H9 (cell line): ENCODE data around the gene CCSER1. TPM values are rescaled to one million over a fixed set of nuclear protein-coding genes. Genes with fewer than 3 reads are reported as not detected.

Experiments
- DNase-seq: peaks from one replicate; pipeline ENCODE4 v3.0.0-alpha.2; 2017
- H2AFZ ChIP-seq: one replicate; pipeline ENCODE4 v1.6.1; 2013; ENCODE audit warnings: mild to moderate bottlenecking, low read length, control low read depth, moderate library complexity
- H2AK5ac ChIP-seq: 2 replicates; pipeline ENCODE4 v1.6.1; 2013; ENCODE audit warnings: low read length, control low read depth, mixed read lengths; ENCODE audit not compliant: insufficient read length
- H2BK120ac ChIP-seq: one replicate; pipeline ENCODE4 v1.6.1; 2013; ENCODE audit warnings: low read depth, mild to moderate bottlenecking, low read length, control low read depth, inconsistent platforms; ENCODE audit not compliant: poor library complexity, severe bottlenecking
- H2BK12ac ChIP-seq: 2 replicates; pipeline ENCODE4 v1.6.1; 2013; ENCODE audit warnings: low read length, control low read depth, mixed read lengths, low read depth; ENCODE audit not compliant: insufficient read length
- H2BK15ac ChIP-seq: 2 replicates; pipeline ENCODE4 v1.6.1; 2013; ENCODE audit warnings: low read depth, low read length, control low read depth
- H2BK20ac ChIP-seq: one replicate; pipeline ENCODE4 v1.6.1; 2013; ENCODE audit warnings: low read depth, mild to moderate bottlenecking, low read length, control low read depth, inconsistent platforms; ENCODE audit not compliant: poor library complexity, severe bottlenecking
- H2BK5ac ChIP-seq: 2 replicates; pipeline ENCODE4 v1.6.1; 2013; ENCODE audit warnings: low read length, control low read depth, mixed read lengths; ENCODE audit not compliant: insufficient read length
- H3K14ac ChIP-seq: 2 replicates; pipeline ENCODE4 v1.6.1; 2013; ENCODE audit warnings: low read length, control low read depth; ENCODE audit not compliant: insufficient read depth
- H3K18ac ChIP-seq: 2 replicates; pipeline ENCODE4 v1.6.1; 2013; ENCODE audit warnings: low read depth, mild to moderate bottlenecking, mixed read lengths, low read length, control low read depth; ENCODE audit not compliant: insufficient read length
- H3K23ac ChIP-seq: 2 replicates; pipeline ENCODE4 v1.6.1; 2013; ENCODE audit warnings: low read length, control low read depth, mixed read lengths, low read depth; ENCODE audit not compliant: insufficient read length
- H3K23me2 ChIP-seq: 2 replicates; pipeline ENCODE4 v1.6.1; 2013; ENCODE audit warnings: low read depth, mild to moderate bottlenecking, mixed read lengths, low read length, control low read depth; ENCODE audit not compliant: insufficient read length, poor library complexity, severe bottlenecking
- H3K27ac ChIP-seq: 2 replicates; pipeline ENCODE4 v1.5.1; 2013; ENCODE audit warnings: low read length, control low read depth, mixed read lengths, low read depth; ENCODE audit not compliant: insufficient read length
- H3K27me3 ChIP-seq: 2 replicates; pipeline ENCODE4 v1.6.1; 2013; ENCODE audit warnings: low read length, control low read depth, inconsistent platforms; ENCODE audit not compliant: insufficient read depth
- H3K4ac ChIP-seq: 2 replicates; pipeline ENCODE4 v1.6.1; 2013; ENCODE audit warnings: low read depth, mild to moderate bottlenecking, control low read depth, inconsistent platforms, low read length, moderate library complexity
- H3K4me1 ChIP-seq: 2 replicates; pipeline ENCODE4 v1.6.1; 2013; ENCODE audit warnings: low read length, control low read depth, inconsistent platforms; ENCODE audit not compliant: insufficient read depth
- H3K4me2 ChIP-seq: 2 replicates; pipeline ENCODE4 v1.6.1; 2013; ENCODE audit warnings: low read length, control low read depth, mixed read lengths; ENCODE audit not compliant: insufficient read length, insufficient read depth
- H3K56ac ChIP-seq: 2 replicates; pipeline ENCODE4 v1.6.1; 2013; ENCODE audit warnings: low read depth, mild to moderate bottlenecking, mixed read lengths, low read length, control low read depth; ENCODE audit not compliant: insufficient read length
- H3K79me1 ChIP-seq: 2 replicates; pipeline ENCODE4 v1.6.1; 2013; ENCODE audit warnings: low read depth, mild to moderate bottlenecking, moderate library complexity, low read length, control low read depth, inconsistent platforms; ENCODE audit not compliant: insufficient read depth, poor library complexity, severe bottlenecking
- H3K79me2 ChIP-seq: 2 replicates; pipeline ENCODE4 v1.6.1; 2013; ENCODE audit warnings: low read length, control low read depth, inconsistent platforms; ENCODE audit not compliant: insufficient read depth
- H3K9ac ChIP-seq: 2 replicates; pipeline ENCODE4 v1.6.1; 2013; ENCODE audit warnings: low read length, control low read depth, mixed read lengths; ENCODE audit not compliant: insufficient read length; ENCODE audit errors: extremely low read depth
- H3K9me3 ChIP-seq: one replicate; pipeline ENCODE4 v1.6.1; 2013; ENCODE audit warnings: low read depth, low read length, inconsistent platforms; ENCODE audit not compliant: control insufficient read depth
- H3T11ph ChIP-seq: one replicate; pipeline ENCODE4 v1.6.1; 2013; ENCODE audit warnings: mild to moderate bottlenecking, low read length, control low read depth, inconsistent platforms
- H4K20me1 ChIP-seq: one replicate; pipeline ENCODE4 v1.6.1; 2013; ENCODE audit not compliant: control insufficient read depth, insufficient read length, insufficient read depth
- H4K5ac ChIP-seq: 2 replicates; pipeline ENCODE4 v1.6.1; 2013; ENCODE audit warnings: low read depth, mild to moderate bottlenecking, mixed read lengths, low read length, control low read depth; ENCODE audit not compliant: insufficient read length
- H4K8ac ChIP-seq: replicated peaks from 2 replicates; pipeline ENCODE4 v1.6.1; 2013; ENCODE audit warnings: low read length, control low read depth, mixed read lengths, low read depth; ENCODE audit not compliant: insufficient read length
- H4K91ac ChIP-seq: 2 replicates; pipeline ENCODE4 v1.6.1; 2013; ENCODE audit warnings: low read depth, mild to moderate bottlenecking, moderate library complexity, mixed read lengths, low read length, control low read depth; ENCODE audit not compliant: insufficient read length
- H3K27ac Mint-ChIP-seq, 3 experiments: 2 replicates in 2 of 3; 3 replicates in 1 of 3; pipeline ENCODE4 v1.8.0; 2020 to 2021; ENCODE audit warnings: mixed read lengths in 3 of 3, mild to moderate bottlenecking in 1 of 3, moderate library complexity in 1 of 3
- H3K27me3 Mint-ChIP-seq: 2 replicates; pipeline ENCODE4 v1.8.0; 2021; ENCODE audit warnings: low read depth, mild to moderate bottlenecking, moderate library complexity, mixed read lengths
- H3K36me3 Mint-ChIP-seq, 3 experiments: 2 replicates in 2 of 3; 3 replicates in 1 of 3; pipeline ENCODE4 v1.8.0; 2020 to 2021; ENCODE audit warnings: low read depth in 3 of 3, mixed read lengths in 3 of 3; ENCODE audit not compliant: insufficient read depth in 1 of 3
- H3K4me1 Mint-ChIP-seq, 2 experiments: 2 replicates each; pipeline ENCODE4 v1.8.0; 2020; ENCODE audit warnings: mixed read lengths in 2 of 2
- H3K4me3 Mint-ChIP-seq, 2 experiments: 2 replicates in 1 of 2; 3 replicates in 1 of 2; pipeline ENCODE4 v1.8.0; 2020 to 2021; ENCODE audit warnings: mild to moderate bottlenecking in 2 of 2, mixed read lengths in 2 of 2, moderate library complexity in 1 of 2
- H3K9me3 Mint-ChIP-seq, 2 experiments: 2 replicates in 1 of 2; 3 replicates in 1 of 2; pipeline ENCODE4 v1.8.0; 2020; ENCODE audit warnings: mild to moderate bottlenecking in 2 of 2, mixed read lengths in 2 of 2, moderate library complexity in 1 of 2
- WGBS: extraction: QIAGEN DNeasy Blood & Tissue Kit; methylation state at CpG from one replicate; pipeline ENCODE4 v1.1.7; 2013; ENCODE audit warnings: missing lambda C conversion rate, low lambda C conversion rate, mixed read lengths; ENCODE audit not compliant: insufficient read length; ENCODE audit errors: extremely low coverage; 5-methylcytosine and 5-hydroxymethylcytosine counted together
- total RNA-seq: library from RNA; stranded (reverse); gene quantifications from 2 replicates; pipeline ENCODE4 v1.2.1, GENCODE V29; 2021
- TF ChIP-seq, protein P1 (sequence below): fragments of 200-600 bp; sonication (generic); conservative IDR thresholded peaks from 3 replicates; pipeline ENCODE4 v1.8.0; 2021; ENCODE audit warnings: antibody characterized with exemption, mild to moderate bottlenecking

Gene CCSER1
- total RNA-seq, 1 experiment from 2014 or later: 0.37 TPM

- Histone ChIP-seq H4K20me1 (no peaks in the 10 kb centered on the region), H3K56ac (no peak overlapping the region), H3K79me1 (no peaks in the 10 kb centered on the region), H2BK20ac (no peak overlapping the region), H2AFZ (no peak overlapping the region), H3K79me2 (no peaks in the 10 kb centered on the region), H3K9ac (no peak overlapping the region), H3K4me2 (no peak overlapping the region), H3K9me3 (no peaks in the 10 kb centered on the region), H4K8ac (no peak overlapping the region), H2BK120ac (no peak overlapping the region), H2BK12ac (no peak overlapping the region), H2AK5ac (no peak overlapping the region), H3K27ac (no peak overlapping the region), H3K23ac (no peak overlapping the region), H3K27me3 (no peaks in the 10 kb centered on the region), H3K18ac (no peak overlapping the region), H4K5ac (no peak overlapping the region), H3K14ac (no peak overlapping the region), H3K4ac (no peak overlapping the region), H3K23me2 (no peaks in the 10 kb centered on the region), H4K91ac (no peak overlapping the region), H2BK15ac (no peak overlapping the region), H3T11ph (no peak overlapping the region), H2BK5ac (no peak overlapping the region), H3K4me1 (no peaks in the 10 kb centered on the region)
- Mint-ChIP-seq H3K4me1 (peaks cover 3% of the 10 kb centered on the region in 2 experiments; a peak in 2 of 4 replicates), H3K9me3 (peaks cover 3 to 4% of the 10 kb centered on the region in 2 experiments; a peak in 2 of 5 replicates), H3K4me3 (no peak overlapping the region), H3K36me3 (peaks cover 0 to 7% (median 0%) of the 10 kb centered on the region in 3 experiments; a peak in 1 of 7 replicates), H3K27ac (no peak overlapping the region), H3K27me3 (no peaks in the 10 kb centered on the region)
- WGBS: no CpG with 5 or more reads among the region's 4 CpGs
- no peak for DNase-seq
- TF ChIP-seq, protein P1, sequence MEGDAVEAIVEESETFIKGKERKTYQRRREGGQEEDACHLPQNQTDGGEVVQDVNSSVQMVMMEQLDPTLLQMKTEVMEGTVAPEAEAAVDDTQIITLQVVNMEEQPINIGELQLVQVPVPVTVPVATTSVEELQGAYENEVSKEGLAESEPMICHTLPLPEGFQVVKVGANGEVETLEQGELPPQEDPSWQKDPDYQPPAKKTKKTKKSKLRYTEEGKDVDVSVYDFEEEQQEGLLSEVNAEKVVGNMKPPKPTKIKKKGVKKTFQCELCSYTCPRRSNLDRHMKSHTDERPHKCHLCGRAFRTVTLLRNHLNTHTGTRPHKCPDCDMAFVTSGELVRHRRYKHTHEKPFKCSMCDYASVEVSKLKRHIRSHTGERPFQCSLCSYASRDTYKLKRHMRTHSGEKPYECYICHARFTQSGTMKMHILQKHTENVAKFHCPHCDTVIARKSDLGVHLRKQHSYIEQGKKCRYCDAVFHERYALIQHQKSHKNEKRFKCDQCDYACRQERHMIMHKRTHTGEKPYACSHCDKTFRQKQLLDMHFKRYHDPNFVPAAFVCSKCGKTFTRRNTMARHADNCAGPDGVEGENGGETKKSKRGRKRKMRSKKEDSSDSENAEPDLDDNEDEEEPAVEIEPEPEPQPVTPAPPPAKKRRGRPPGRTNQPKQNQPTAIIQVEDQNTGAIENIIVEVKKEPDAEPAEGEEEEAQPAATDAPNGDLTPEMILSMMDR: no peak
Observed at GRCh38 chr4:91222014-91222413, 1094.8 kb downstream of the CCSER1 start.
